ENCODE measurements around the gene SF3B3.

DNA sequence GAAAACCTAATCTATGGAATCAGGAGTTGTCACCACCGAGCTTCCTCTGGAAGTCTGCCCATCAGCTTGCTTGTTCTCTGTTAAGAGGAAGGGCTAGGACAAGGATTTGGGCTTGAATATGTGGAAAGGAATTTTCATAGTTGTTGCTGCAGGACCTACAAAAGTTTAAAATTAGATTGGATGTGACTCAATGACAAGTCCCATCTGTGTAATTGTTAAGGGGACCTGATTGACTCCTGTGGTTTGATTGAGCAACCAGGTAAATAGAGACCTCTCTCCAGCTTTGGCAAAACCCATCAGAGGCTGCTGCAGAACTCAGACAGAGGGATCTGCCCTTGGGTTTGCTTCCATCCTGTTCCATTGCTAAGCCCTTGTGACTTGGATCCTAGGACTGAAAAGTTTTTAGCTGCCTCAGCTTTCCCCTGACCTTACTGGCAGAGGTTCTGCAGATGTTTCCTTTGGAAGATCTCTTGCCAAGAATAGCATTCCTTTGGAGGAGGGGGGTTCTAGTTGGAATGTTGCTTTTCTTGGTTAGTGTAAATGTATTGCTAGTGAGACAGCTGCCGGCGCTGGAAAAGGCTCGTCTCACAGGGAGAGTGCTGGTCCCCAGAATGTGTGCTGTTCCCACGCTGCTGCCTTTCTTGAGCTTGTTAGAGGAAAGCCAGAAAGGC lies 50.0 kb downstream of the SF3B3 start:
- TF ChIP-seq, protein P1, sequence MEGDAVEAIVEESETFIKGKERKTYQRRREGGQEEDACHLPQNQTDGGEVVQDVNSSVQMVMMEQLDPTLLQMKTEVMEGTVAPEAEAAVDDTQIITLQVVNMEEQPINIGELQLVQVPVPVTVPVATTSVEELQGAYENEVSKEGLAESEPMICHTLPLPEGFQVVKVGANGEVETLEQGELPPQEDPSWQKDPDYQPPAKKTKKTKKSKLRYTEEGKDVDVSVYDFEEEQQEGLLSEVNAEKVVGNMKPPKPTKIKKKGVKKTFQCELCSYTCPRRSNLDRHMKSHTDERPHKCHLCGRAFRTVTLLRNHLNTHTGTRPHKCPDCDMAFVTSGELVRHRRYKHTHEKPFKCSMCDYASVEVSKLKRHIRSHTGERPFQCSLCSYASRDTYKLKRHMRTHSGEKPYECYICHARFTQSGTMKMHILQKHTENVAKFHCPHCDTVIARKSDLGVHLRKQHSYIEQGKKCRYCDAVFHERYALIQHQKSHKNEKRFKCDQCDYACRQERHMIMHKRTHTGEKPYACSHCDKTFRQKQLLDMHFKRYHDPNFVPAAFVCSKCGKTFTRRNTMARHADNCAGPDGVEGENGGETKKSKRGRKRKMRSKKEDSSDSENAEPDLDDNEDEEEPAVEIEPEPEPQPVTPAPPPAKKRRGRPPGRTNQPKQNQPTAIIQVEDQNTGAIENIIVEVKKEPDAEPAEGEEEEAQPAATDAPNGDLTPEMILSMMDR (IDR thresholded peaks at IDR 0.05), result no peak
- TF ChIP-seq POLR2A (IDR thresholded peaks at IDR 0.05), result no peak
- TF ChIP-seq EP300 (IDR thresholded peaks at IDR 0.05), result no peak
